Body of pancreas (tissue), 4 donors: ENCODE measurements around the gene GRID2IP.
"Not testable (repeated sequence)": the region's sequence is repeated elsewhere in the genome, so short reads cannot be mapped to it uniquely, and the experiment has no call there.

Experiments
- POLR2A ChIP-seq, 3 donors: fragments of 450-650 bp; IDR thresholded peaks; one replicate each; pipeline ENCODE4 v1.6.1; 2016; ENCODE audit warnings: antibody characterized with exemption in 3 of 3, mild to moderate bottlenecking in 2 of 3
- TF ChIP-seq, protein P1 (sequence below), 7 experiments: fragments of 450-650 bp in 4 of 7; fragments of 200-600 bp in 3 of 7; sonication (generic) in 3 of 7; IDR thresholded peaks; one replicate each; pipeline ENCODE4 v1.5.1; 2016 to 2019; ENCODE audit warnings: antibody characterized with exemption in 7 of 7

DNA sequence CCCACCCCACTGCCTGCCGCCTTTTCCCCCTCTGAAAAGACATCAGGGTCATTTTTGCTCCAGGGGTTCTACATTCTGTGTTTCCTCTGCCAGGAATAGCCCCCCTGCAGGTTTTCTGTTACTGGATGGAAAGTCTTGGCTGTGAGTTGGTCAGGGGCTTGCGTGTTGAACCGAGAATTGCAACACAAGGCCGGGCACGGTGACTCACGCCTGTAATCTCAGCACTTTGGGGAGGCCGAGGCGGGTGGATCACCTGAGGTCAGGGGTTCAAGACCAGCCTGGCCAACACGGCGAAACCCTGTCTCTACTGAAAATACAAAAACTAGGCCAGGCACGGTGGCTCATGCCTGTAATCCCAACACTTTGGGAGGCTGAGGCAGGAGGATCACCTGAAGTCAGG is 101.4 kb downstream of the GRID2IP start:
- TF ChIP-seq, protein P1, sequence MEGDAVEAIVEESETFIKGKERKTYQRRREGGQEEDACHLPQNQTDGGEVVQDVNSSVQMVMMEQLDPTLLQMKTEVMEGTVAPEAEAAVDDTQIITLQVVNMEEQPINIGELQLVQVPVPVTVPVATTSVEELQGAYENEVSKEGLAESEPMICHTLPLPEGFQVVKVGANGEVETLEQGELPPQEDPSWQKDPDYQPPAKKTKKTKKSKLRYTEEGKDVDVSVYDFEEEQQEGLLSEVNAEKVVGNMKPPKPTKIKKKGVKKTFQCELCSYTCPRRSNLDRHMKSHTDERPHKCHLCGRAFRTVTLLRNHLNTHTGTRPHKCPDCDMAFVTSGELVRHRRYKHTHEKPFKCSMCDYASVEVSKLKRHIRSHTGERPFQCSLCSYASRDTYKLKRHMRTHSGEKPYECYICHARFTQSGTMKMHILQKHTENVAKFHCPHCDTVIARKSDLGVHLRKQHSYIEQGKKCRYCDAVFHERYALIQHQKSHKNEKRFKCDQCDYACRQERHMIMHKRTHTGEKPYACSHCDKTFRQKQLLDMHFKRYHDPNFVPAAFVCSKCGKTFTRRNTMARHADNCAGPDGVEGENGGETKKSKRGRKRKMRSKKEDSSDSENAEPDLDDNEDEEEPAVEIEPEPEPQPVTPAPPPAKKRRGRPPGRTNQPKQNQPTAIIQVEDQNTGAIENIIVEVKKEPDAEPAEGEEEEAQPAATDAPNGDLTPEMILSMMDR (IDR thresholded peaks at IDR 0.05) = not testable (repeated sequence)
- not testable (repeated sequence) for TF ChIP-seq POLR2A (IDR thresholded peaks at IDR 0.05)
